Measurements from ENCODE around the gene TCF4. TPM values are rescaled to one million over a fixed set of nuclear protein-coding genes. Genes with fewer than 3 reads are reported as not detected.

The TCF4 gene
- total RNA-seq, 1 donor from 2014 or later: 77.3 TPM

GRCh38 chr18:55355223-55355622 is 232.8 kb downstream of the TCF4 start:
- peaks cover under 1% of the 10 kb centered on the region for H3K36me3 Mint-ChIP-seq (ENCODE audit: unreplicated experiment)
- no peaks in the 10 kb centered on the region for H3K27me3 Mint-ChIP-seq (ENCODE audit: unreplicated experiment)
- H3K9me3 Mint-ChIP-seq (ENCODE audit: unreplicated experiment): no peaks in the 10 kb centered on the region
- H3K4me3 Mint-ChIP-seq (ENCODE audit: unreplicated experiment): no peak overlapping the region
- no peak for TF ChIP-seq CTCF (IDR thresholded peaks at IDR 0.05)
- DNase-seq (ENCODE audit: extremely low spot score, unreplicated experiment): no peak
- H3K27ac Mint-ChIP-seq (ENCODE audit: unreplicated experiment): no peak overlapping the region
- H3K4me1 Mint-ChIP-seq (ENCODE audit: unreplicated experiment): peaks cover 24% of the 10 kb centered on the region

- no peak for TF ChIP-seq CTCF (IDR thresholded peaks at IDR 0.05)
- Mint-ChIP-seq H3K9me3 (ENCODE audit: unreplicated experiment) (no peaks in the 10 kb centered on the region), H3K27me3 (ENCODE audit: unreplicated experiment) (no peaks in the 10 kb centered on the region), H3K4me3 (ENCODE audit: unreplicated experiment) (no peak overlapping the region), H3K27ac (ENCODE audit: unreplicated experiment) (no peak overlapping the region), H3K4me1 (ENCODE audit: unreplicated experiment) (peaks cover 25% of the 10 kb centered on the region), H3K36me3 (ENCODE audit: unreplicated experiment) (peaks cover 4% of the 10 kb centered on the region)
- no peak for DNase-seq (ENCODE audit: extremely low spot score, unreplicated experiment)
Observed at GRCh38 chr18:55354795-55355194, 233.2 kb downstream of the TCF4 start.

GRCh38 chr18:55353806-55354205 is 234.2 kb downstream of the TCF4 start:
- H3K4me1 Mint-ChIP-seq (ENCODE audit: unreplicated experiment): peaks cover 25% of the 10 kb centered on the region
- DNase-seq (ENCODE audit: extremely low spot score, unreplicated experiment): no peak

GRCh38 chr18:55353391-55353790 is 234.6 kb downstream of the TCF4 start:
- Mint-ChIP-seq H3K36me3 (ENCODE audit: unreplicated experiment) (peaks cover 4% of the 10 kb centered on the region), H3K4me1 (ENCODE audit: unreplicated experiment) (peaks cover 25% of the 10 kb centered on the region), H3K4me3 (ENCODE audit: unreplicated experiment) (no peak overlapping the region), H3K9me3 (ENCODE audit: unreplicated experiment) (no peaks in the 10 kb centered on the region), H3K27me3 (ENCODE audit: unreplicated experiment) (no peaks in the 10 kb centered on the region), H3K27ac (ENCODE audit: unreplicated experiment) (no peak overlapping the region)
- no peak for TF ChIP-seq CTCF (IDR thresholded peaks at IDR 0.05)
- DNase-seq (ENCODE audit: extremely low spot score, unreplicated experiment): no peak

More at GRCh38 chr18:55353806-55354205, 234.2 kb downstream of the TCF4 start:
- no peak overlapping the region for H3K4me3 Mint-ChIP-seq (ENCODE audit: unreplicated experiment)
- peaks cover 4% of the 10 kb centered on the region for H3K36me3 Mint-ChIP-seq (ENCODE audit: unreplicated experiment)
- TF ChIP-seq CTCF (IDR thresholded peaks at IDR 0.05): no peak
- H3K9me3 Mint-ChIP-seq (ENCODE audit: unreplicated experiment): no peaks in the 10 kb centered on the region
- H3K27ac Mint-ChIP-seq (ENCODE audit: unreplicated experiment): no peak overlapping the region
- H3K27me3 Mint-ChIP-seq (ENCODE audit: unreplicated experiment): no peaks in the 10 kb centered on the region

- peaks cover 25% of the 10 kb centered on the region for H3K4me1 Mint-ChIP-seq (ENCODE audit: unreplicated experiment)
- DNase-seq (ENCODE audit: extremely low spot score, unreplicated experiment): no peak
- no peak overlapping the region for H3K4me3 Mint-ChIP-seq (ENCODE audit: unreplicated experiment)
- no peak overlapping the region for H3K27ac Mint-ChIP-seq (ENCODE audit: unreplicated experiment)
- no peaks in the 10 kb centered on the region for H3K9me3 Mint-ChIP-seq (ENCODE audit: unreplicated experiment)
- H3K36me3 Mint-ChIP-seq (ENCODE audit: unreplicated experiment): peaks cover 8% of the 10 kb centered on the region
- TF ChIP-seq CTCF (IDR thresholded peaks at IDR 0.05): no peak
- no peaks in the 10 kb centered on the region for H3K27me3 Mint-ChIP-seq (ENCODE audit: unreplicated experiment)
Observed at GRCh38 chr18:55351980-55352714, 235.8 kb downstream of the TCF4 start.

Measured in osteocyte (in vitro differentiated cells).